Left renal cortex interstitium (tissue), 4 donors: Measurements from ENCODE around the gene DAG1. TPM values are rescaled to one million over a fixed set of nuclear protein-coding genes. Genes with fewer than 3 reads are reported as not detected.

Experiments used
- DNase-seq, 4 donors: peaks; one replicate each; pipeline ENCODE4 v3.0.0-alpha.2; 2013; ENCODE audit warnings: low read depth in 4 of 4, low spot score in 2 of 4, missing footprints in 1 of 4
- polyA plus RNA-seq, 4 donors: library from polyadenylated mRNA; unstranded; fragments of 120-200 nt; gene quantifications; one replicate each; pipeline ENCODE4 v1.2.1, GENCODE V29; 2013; ENCODE audit not compliant: insufficient read length in 4 of 4

Gene DAG1
- polyA plus RNA-seq, 4 donors = 98.2 to 125 (median 114) TPM

DNA sequence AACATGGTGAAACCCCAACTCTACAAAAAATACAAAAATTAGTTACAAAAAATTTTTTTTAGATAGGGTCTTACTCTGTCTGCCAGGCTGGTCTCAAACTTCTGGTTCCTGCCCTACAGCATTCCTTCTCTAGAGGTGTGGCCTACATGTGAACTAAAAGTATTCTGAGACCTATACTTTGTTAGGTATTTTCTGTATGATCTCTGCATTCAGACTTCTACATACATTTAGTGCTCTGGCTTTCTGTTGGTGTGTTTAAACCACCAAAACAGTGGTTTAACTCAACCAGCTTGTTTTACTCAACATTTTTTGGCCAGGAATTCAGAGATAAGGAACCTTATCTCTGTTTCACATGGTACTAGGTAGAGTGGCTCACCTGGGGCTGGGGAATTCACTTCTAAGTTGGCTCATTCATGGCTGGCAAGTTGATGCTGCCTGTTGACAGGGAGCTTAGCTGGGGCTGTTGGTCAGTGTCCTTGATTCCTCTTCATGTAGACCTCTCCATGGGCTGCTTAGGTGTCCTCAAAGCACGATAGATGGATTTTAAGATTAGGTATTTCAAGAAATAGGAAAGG is 42.8 kb downstream of the DAG1 start:
- no peak for DNase-seq

DNA sequence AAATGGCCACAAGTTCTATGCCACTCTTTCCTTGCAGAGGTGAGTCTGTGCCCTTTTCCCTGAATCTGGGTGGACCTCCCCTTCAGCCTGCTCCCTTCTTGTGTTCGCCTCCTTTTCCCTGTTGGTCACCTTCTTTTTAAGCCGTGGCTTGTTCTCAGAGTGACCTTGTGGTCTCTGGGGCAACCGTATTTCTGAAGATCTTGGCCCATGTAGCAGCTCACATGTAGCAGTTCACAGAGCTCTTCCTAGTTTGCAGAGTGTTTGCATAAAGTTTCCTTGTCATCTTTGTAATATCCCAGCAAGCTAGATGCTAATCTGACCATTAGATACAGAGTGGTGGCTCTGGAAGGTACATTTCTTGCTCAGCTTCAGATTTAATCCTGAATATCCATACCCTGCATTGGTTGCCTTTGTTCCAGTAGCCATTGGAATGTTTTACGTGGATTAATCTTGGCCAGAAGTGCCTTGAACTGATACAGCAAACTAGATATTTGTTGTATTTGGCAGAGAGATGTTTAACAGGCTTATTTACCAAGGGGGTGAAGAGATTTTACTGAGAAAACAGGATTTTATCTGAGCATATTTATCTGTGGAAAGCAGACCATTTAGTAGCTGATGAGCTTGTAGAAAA is 43.5 kb downstream of the DAG1 start:
- no peak for DNase-seq

DNA sequence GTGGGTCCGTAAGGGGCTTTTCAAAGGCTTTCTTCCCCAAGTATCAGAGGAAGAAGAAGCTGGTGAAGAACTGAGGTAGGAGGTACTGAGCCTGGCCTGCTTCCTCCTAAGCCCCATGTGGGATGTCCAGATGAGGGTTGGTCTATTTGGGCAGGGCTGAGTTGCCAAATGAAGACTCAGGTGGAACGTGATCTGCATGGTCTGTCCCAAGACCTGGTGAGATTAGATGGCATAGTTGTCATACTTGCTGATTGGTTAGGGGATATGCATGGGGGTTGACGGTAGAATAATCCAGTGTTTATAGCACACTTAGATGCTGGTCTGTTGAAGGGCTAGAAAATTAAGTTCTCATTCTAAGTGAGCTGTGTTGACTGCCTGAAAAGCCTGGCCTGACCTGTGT is 47.9 kb downstream of the DAG1 start:
- no peak for DNase-seq

DNA sequence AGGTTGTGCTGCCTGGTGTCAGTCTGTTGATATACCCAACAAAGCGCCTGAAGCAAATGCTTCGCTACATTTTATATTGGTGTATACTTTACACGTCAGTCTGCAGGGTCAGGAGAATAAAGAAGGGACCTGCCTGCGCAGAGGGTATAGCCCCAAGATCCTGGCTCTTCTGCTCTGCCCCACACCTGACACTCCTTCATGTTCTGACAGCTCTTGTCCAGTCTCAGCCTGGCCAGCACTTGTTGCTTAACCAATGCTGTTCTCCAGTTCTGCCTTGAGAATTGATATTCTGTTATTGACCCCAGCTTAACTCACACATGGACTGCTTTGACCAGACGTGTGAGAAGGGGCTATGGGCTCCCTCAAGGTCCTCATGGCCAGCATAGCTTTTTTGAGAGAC is 48.4 kb downstream of the DAG1 start:
- no peak for DNase-seq

DNA sequence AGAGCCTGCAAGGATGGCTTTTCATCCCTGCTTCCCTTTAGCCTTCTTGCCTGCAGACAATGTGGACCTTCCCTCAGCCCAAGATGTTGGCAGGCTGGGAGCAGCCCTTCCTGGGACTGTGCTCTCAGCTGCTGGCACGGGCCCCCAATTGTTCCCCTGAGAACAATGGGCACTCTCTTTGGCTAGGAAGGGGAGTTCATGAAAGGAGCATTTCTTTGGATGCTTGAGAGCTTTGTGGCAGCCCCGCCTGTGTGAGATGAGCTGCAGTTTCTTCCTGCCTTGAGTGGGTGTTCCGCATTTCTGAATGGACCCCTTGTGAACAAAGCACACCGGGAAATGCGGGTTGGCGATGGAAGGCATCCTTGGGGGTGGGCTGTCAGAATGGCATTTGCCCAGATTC is 49.2 kb downstream of the DAG1 start:
- no peak for DNase-seq

DNA sequence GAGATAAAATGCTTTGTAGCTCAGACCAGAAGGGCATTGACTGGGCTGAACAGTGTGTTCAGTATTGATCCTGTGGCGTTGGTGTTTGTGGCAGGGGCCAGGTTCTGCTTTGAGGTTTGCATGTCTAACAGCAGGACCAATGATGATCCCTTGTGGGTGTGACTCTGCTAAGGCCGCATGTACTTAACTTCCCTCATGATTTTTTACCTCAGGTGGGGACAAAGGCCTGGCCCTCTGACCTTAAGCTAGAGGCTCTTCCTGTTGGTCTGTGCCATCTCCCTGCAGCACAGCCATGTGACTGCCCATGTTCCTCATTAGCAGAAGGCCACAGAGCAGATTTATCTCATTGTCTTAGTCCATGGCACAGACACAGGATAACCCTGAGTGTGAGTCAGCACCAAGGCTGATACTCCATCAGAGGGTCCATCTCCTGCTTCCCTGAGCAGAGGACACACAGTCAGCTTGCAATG is 49.9 kb downstream of the DAG1 start:
- no peak for DNase-seq

DNA sequence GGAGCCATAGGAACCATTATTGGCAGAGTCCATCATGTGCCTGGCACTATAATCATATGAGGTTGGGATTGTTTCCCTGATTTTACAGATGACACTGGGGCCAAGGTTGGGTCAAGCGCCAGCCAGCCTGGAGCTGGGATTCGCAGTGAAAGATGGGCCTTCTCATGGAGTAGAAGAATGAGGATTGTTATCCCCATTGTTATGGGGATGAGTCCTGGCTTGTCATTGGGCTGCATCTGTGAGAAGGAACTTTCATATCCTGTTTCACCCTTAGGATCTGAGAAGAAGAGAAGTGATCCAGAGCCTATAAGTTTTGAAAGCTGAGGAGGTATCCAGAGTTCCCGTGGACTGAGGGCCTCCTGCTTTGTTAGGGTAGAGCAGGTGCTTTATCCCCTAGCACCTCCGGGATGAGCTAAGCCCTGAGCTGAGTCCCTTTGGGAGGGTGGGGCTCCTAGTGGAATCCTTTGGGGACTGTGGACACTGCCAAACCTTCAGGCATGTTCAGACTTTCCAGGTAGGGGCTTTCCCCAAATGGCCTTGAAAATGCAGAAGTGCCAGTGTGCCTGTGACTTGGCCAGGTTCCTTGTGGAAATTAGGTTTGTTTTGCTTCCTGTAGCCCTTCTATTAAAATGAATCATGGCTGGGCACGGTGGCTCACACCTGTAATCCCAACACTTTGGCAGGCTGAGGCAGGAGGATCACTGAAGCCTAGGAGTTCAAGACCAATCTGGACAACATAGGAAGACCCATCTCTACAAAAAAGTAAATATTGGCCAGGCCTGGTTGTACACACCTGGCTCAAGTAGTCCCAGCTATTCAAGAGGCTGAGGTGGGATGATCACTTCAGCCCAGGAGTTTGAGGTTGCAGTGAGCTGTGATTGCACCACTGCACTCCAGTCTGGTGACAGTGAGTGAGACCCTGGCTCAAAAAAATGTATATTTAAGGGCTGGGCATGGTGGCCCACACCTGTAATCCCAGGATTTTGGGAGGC is 54.0 kb downstream of the DAG1 start:
- no peak for DNase-seq

DNA sequence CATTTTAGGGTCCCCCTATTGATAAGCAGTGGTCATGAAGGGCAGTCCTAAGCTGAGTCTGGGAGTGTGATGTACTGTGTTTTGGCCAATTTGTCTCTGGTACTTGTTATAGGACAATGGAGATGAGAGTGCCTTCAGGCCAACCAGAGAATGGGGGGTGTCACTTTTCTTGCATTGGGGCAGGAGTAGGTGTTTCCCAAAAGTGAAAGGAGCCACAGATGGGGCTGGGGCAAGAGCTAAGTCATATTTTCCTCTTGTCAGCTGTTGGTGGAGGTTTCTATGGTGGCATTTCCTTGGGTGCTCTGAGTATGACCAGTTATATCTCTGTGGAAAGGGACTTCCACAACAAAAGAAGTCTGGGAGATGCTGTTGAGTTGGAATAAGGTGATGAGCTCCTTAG is 59.5 kb downstream of the DAG1 start:
- DNase-seq = no peak

DNA sequence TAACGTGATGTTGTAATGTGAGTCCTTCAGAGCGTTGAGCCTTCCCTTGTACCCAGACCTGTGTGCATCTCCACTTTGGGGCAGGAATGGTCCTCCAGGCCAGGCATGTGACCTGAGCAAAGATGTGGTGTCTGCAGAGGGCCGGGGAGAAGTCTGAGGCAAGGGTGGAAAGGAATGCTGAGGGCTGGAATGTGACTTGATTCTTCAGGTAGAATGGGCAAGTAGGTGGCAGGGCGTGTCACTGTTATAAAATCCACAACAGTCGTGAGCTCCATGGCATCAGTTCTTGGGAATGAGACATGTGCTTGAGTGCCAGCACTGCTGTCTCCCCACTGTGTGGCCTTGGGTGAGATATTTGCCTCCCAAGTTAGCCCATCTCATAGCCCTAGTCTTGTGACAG is 60.2 kb downstream of the DAG1 start:
- no peak for DNase-seq

DNA sequence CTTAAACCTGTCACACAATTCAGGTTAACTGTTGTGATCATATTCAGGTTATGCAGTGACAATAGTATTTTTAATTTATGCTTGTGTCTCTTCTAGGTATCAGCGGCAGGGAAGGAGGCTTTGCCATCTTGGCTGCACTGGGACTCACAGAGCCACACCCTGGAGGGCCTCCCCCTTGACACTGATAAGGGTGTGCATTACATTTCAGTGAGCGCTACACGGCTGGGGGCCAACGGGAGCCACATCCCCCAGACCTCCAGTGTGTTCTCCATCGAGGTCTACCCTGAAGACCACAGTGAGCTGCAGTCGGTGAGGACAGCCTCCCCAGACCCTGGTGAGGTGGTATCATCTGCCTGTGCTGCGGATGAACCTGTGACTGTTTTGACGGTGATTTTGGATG is 60.6 kb downstream of the DAG1 start:
- DNase-seq = no peak

DNA sequence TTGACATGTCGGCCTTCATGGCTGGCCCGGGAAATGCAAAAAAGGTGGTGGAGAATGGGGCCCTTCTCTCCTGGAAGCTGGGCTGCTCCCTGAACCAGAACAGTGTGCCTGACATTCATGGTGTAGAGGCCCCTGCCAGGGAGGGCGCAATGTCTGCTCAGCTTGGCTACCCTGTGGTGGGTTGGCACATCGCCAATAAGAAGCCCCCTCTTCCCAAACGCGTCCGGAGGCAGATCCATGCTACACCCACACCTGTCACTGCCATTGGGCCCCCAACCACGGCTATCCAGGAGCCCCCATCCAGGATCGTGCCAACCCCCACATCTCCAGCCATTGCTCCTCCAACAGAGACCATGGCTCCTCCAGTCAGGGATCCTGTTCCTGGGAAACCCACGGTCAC is 61.2 kb downstream of the DAG1 start:
- no peak for DNase-seq

DNA sequence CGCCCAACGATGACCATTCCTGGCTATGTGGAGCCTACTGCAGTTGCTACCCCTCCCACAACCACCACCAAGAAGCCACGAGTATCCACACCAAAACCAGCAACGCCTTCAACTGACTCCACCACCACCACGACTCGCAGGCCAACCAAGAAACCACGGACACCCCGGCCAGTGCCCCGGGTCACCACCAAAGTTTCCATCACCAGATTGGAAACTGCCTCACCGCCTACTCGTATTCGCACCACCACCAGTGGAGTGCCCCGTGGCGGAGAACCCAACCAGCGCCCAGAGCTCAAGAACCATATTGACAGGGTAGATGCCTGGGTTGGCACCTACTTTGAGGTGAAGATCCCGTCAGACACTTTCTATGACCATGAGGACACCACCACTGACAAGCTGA is 61.6 kb downstream of the DAG1 start:
- no peak for DNase-seq

DNA sequence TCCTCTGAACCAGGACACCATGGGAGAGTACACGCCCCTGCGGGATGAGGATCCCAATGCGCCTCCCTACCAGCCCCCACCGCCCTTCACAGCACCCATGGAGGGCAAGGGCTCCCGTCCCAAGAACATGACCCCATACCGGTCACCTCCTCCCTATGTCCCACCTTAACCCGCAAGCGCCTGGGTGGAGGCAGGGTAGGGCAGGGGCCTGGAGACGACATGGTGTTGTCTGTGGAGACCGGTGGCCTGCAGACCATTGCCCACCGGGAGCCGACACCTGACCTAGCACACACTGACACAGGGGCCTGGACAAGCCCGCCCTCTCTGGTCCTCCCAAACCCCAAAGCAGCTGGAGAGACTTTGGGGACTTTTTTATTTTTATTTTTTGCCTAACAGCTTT is 63.0 kb downstream of the DAG1 start:
- no peak for DNase-seq

DNA sequence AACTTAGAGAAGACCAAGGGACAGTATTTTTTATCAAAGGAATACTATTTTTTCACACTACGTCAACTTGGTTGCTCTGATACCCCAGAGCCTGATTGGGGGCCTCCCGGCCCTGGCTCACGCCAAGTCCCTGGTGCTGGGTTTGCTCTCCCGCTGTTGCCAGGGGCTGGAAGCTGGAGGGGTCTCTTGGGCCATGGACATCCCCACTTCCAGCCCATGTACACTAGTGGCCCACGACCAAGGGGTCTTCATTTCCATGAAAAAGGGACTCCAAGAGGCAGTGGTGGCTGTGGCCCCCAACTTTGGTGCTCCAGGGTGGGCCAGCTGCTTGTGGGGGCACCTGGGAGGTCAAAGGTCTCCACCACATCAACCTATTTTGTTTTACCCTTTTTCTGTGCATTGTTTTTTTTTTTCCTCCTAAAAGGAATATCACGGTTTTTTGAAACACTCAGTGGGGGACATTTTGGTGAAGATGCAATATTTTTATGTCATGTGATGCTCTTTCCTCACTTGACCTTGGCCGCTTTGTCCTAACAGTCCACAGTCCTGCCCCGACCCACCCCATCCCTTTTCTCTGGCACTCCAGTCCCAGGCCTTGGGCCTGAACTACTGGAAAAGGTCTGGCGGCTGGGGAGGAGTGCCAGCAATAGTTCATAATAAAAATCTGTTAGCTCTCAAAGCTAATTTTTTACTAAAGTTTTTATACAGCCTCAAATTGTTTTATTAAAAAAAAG is 63.9 kb downstream of the DAG1 start:
- DNase-seq = no peak

DNA sequence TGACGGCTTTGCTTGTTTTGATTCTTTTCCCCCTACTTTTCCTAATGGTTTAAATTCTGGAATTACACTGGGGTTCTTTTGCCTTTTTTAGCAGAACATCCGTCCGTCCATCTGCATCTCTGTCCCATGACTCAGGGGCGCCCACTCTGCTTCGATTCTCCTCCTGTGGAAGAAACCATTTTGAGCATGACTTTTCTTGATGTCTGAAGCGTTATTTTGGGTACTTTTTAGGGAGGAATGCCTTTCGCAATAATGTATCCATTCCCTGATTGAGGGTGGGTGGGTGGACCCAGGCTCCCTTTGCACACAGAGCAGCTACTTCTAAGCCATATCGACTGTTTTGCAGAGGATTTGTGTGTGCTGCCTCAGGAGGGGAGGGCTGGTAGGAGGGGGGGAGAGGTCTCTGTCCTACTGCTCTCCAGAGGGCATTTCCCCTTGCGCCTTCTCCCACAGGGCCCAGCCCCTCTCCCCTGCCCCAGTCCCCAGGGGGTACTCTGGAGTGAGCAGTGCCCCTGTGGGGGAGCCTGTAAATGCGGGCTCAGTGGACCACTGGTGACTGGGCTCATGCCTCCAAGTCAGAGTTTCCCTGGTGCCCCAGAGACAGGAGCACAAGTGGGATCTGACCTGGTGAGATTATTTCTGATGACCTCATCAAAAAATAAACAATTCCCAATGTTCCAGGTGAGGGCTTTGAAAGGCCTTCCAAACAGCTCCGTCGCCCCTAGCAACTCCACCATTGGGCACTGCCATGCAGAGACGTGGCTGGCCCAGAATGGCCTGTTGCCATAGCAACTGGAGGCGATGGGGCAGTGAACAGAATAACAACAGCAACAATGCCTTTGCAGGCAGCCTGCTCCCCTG is 64.7 kb downstream of the DAG1 start:
- DNase-seq = peak in 1 of 4 donors; percentile 43

DNA sequence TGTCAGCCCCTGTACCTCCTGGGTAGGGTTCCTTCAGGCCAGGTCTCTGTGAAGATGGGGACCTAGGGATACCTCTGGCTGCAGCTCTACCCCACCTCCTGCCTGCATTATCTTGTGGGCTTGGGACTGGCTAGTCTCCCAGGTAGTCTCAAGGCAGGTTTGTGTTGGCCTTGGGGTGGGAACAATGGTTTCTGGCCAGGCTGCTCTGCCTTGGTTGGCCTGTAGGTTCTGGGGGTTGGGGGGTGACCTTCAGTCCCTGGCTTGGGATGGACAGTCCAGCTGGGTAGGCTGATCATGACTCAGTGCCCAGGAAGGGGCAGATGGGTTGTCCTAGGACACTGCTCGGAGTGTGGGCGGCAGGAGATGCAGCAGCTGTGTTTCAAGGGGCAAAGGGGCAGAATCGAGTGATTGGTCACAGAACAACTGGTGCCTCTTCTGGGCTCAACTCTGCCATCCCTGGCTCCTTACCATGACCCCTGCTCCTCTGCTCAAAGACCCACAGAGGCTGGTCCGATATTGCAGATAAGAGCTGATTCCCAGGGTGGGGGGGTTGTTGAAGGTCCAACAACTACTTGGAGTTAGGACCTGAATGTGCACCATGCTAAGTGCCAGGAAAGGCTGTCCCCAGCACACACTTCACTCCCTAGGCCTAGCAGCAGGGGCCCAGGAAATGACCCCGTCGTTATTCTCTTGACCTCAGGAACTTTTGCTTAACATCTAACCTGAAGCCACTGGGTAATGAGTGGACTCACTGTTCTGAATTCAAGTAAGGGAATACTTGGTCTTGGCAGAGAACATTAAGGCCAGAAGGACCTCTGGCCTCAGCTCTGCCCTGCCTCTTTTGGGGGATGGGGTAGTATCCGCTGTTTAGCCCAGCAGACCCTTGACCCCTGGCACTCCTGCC is 66.2 kb downstream of the DAG1 start:
- no peak for DNase-seq

DNA sequence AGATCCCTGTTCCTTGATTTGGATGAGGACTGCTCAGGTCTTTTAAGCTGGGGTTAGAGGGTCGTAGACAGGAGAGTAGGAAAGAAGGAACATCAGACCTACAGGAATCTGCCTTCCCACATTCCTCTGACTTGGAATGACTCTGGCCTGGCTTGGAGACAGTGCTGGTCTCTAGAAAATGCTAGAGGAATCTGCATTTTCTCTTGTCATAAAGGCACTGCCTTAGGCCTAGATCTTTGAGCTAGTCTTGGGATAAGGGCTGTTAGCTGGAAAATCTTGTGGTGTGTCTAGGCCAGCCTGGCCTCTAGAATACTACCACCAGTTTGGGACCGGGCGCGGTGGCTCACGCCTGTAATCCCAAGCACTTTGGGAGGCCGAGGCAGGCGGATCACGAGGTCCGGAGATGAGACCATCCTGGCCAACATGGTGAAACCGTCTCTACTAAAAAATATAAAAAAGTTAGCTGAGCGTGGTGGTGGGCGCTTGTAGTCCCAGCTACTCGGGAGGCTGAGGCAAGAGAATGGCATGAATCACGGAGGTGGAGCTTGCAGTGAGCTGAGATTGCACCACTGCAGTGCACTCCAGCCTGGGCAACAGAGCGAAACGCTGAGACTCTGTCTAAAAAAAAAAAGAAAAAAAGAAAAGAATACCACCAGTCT is 66.9 kb downstream of the DAG1 start:
- no peak for DNase-seq
